GM19468 (cell line): ENCODE measurements around the gene IGSF5.
"Not testable (repeated sequence)": the region's sequence is repeated elsewhere in the genome, so short reads cannot be mapped to it uniquely, and the experiment has no call there.

Experiments used
- ATAC-seq: cut with Tn5 transposase; IDR thresholded peaks from one replicate; pipeline ENCODE4 v1.9.1; 2021; ENCODE audit warnings: mild to moderate bottlenecking, moderate library complexity, moderate number of reproducible peaks; ENCODE audit not compliant: unreplicated experiment; ENCODE audit errors: extremely low read depth

IGSF5 gene

GRCh38 chr21:39744883-39745282, at the start of gene IGSF5:
Gene IGSF5 (plus strand): TSS chr21:39745183. CDS start chr21:39745510, 327 bp downstream.
- ATAC-seq, result not testable (repeated sequence)

GRCh38 chr21:39696196-39696595, 48.8 kb upstream of the IGSF5 start:
- no peak for ATAC-seq

GRCh38 chr21:39696618-39697017, 48.4 kb upstream of the IGSF5 start:
- no peak for ATAC-seq

- ATAC-seq, result no peak
Measured at GRCh38 chr21:39700318-39700717, 44.7 kb upstream of the IGSF5 start.

- no peak for ATAC-seq
Measured at GRCh38 chr21:39703578-39703977, 41.4 kb upstream of the IGSF5 start.

- ATAC-seq, result no peak
Measured at GRCh38 chr21:39705849-39706248, 39.1 kb upstream of the IGSF5 start.

GRCh38 chr21:39707316-39707715, 37.7 kb upstream of the IGSF5 start:
- no peak for ATAC-seq

GRCh38 chr21:39710866-39711265, 34.1 kb upstream of the IGSF5 start:
- no peak for ATAC-seq

- ATAC-seq, result no peak
Measured at GRCh38 chr21:39712273-39712672, 32.7 kb upstream of the IGSF5 start.

- no peak for ATAC-seq
Measured at GRCh38 chr21:39712976-39713375, 32.0 kb upstream of the IGSF5 start.

GRCh38 chr21:39713905-39714304, 31.1 kb upstream of the IGSF5 start:
- no peak for ATAC-seq

GRCh38 chr21:39714331-39714730, 30.7 kb upstream of the IGSF5 start:
- no peak for ATAC-seq

GRCh38 chr21:39715804-39716397, 29.1 kb upstream of the IGSF5 start:
- ATAC-seq, result no peak

- ATAC-seq, result no peak
Measured at GRCh38 chr21:39720126-39720778, 24.7 kb upstream of the IGSF5 start.

- ATAC-seq, result no peak
Measured at GRCh38 chr21:39721885-39722284, 23.1 kb upstream of the IGSF5 start.

GRCh38 chr21:39724944-39725343, 20.0 kb upstream of the IGSF5 start:
- ATAC-seq, result no peak

- ATAC-seq, result no peak
Measured at GRCh38 chr21:39726133-39726532, 18.9 kb upstream of the IGSF5 start.

- ATAC-seq, result no peak
Measured at GRCh38 chr21:39727401-39728120, 17.4 kb upstream of the IGSF5 start.

GRCh38 chr21:39728341-39728740, 16.6 kb upstream of the IGSF5 start:
- no peak for ATAC-seq

GRCh38 chr21:39730418-39731157, 14.4 kb upstream of the IGSF5 start:
- no peak for ATAC-seq

GRCh38 chr21:39736716-39737115, 8.3 kb upstream of the IGSF5 start:
- ATAC-seq, result no peak
